HL-60/S4 (cell line): ENCODE results near the gene USP10.
"Not testable (repeated sequence)": the region's sequence is repeated elsewhere in the genome, so short reads cannot be mapped to it uniquely, and the experiment has no call there.

Experiments used
- in situ Hi-C: fragments of 300-500 bp; cut with MboI; formaldehyde crosslinking; loops from 2 replicates; pipeline ENCODE4 v1.14.3; 2022; ENCODE audit warnings: low sequenced_read_pairs

USP10 gene

DNA sequence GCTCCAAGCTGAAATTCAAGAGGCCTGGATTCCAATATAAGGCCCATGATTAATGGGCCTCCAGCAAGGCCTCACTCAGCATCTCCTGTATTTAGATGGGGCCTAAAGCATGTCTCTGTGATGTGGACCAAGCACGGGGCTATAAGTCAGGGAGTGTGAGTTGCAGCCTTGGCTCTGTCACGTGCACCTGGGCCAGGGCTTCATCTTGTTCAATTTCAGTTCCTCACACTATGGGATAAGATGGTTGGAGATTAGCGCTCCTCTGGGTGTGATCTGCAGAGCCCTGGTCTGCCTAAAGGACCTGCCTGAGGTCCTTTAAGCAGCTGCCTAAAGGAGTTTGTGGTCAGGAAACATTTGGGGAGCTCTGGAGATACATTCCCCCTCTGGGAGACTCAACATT, 26.2 kb upstream of the USP10 start:
- in situ Hi-C loops, result no loop called here

GRCh38 chr16:84675423-84675822, 24.4 kb upstream of the USP10 start:
- in situ Hi-C loops, result no loop called here

GRCh38 chr16:84675884-84676283, 23.9 kb upstream of the USP10 start:
- in situ Hi-C loops, result no loop called here

- in situ Hi-C loops, result no loop called here
These were observed 22.6 kb upstream of the USP10 start for GRCh38 chr16:84677017-84677803.

- in situ Hi-C loops, result no loop called here
These were observed 22.0 kb upstream of the USP10 start for GRCh38 chr16:84677849-84678248.

DNA sequence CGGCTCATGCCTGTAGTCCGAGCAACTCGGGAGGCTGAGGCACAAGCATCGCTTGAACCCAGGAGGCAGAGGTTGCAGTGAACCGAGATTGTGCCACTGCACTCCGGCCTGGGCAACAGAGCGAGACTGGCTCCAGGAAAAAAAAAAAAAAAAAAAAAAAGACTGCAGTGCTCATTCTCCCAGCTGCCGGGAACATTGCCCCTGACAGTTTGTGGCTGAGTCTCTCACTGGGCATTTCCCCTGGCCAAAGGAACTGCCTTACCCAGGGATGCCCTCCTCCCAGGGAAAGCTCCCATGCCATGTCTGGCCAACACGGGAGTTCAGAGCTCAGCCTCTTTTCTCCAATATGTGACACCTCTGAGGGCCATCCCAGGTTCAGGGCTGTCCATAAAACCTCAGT, 21.3 kb upstream of the USP10 start:
- in situ Hi-C loops, result no loop called here

GRCh38 chr16:84680165-84680842, 19.5 kb upstream of the USP10 start:
- in situ Hi-C loops, result no loop called here

GRCh38 chr16:84680843-84681629, 18.8 kb upstream of the USP10 start:
- in situ Hi-C loops, result no loop called here

- in situ Hi-C loops, result no loop called here
These were observed 15.9 kb upstream of the USP10 start for GRCh38 chr16:84683691-84684591.

DNA sequence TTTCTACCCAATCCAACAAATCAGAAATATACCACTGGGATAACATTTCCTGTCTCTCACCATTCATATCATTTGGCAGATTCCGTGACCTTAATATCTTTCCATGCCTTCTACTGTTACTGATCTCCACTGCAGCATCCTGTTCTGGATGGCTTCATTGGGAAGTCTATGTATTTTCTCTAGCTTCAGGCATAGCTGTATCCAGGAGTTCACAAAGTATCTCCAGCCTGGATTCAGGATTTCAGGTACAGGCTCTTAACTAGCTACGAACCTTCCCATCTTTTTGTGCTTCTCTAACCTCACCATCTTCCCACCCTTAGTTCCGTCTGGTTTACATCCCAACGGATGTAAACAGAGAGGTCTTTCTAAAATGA, 15.2 kb upstream of the USP10 start:
- in situ Hi-C loops, result no loop called here

GRCh38 chr16:84685210-84685609, 14.6 kb upstream of the USP10 start:
- in situ Hi-C loops, result no loop called here

DNA sequence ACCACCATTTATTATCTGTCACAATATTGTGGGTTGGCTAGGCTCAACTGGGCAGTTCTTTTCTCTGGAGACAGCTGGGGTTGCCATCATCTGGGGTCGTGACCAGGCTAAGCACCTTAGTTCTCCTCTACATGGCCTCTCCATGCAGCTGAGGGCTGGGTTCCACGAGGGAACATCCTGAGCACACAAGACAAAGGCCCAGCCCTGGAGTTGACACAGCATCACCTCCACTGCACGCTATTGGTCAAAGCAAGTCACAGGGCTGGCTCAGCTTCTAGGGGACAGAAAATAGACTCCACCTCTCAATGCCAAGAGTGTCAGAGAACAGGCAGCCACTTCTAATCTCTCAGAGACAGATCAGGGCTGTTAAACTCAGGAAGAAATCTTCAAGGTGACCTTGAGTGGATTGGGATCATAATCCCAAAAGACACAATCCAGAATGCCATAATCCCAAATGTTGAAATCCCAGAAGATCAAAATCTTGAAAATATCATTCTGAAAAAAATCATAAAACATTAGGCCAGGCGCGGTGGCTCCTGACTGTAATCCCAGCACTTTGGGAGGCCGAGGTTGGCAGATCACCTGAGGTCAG, 13.0 kb upstream of the USP10 start:
- in situ Hi-C loops, result no loop called here

- in situ Hi-C loops, result no loop called here
These were observed 12.1 kb upstream of the USP10 start for GRCh38 chr16:84687715-84688114.

DNA sequence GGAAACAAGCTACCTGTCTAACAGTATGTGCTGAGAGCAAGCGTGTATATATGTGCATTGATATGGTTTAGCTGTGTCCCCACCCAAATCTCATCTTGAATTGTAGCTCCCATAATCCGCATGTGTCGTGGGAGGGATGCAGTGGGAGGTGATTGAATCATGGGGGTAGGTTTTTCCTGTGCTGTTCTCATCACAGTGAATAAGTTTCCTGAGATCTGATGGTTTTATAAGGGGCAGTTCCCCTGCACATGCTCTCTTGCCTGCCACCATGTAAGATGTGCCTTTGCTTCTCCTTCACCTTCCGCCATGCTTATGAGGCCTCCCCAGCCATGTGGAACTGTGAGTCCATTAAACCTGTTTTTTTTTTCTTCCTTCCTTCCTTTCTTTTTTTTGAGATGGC, 11.6 kb upstream of the USP10 start:
- in situ Hi-C loops, result not testable (repeated sequence)

GRCh38 chr16:84689111-84689510, 10.7 kb upstream of the USP10 start:
- in situ Hi-C loops, result no loop called here

GRCh38 chr16:84690088-84690819, 9.5 kb upstream of the USP10 start:
- in situ Hi-C loops, result no loop called here

DNA sequence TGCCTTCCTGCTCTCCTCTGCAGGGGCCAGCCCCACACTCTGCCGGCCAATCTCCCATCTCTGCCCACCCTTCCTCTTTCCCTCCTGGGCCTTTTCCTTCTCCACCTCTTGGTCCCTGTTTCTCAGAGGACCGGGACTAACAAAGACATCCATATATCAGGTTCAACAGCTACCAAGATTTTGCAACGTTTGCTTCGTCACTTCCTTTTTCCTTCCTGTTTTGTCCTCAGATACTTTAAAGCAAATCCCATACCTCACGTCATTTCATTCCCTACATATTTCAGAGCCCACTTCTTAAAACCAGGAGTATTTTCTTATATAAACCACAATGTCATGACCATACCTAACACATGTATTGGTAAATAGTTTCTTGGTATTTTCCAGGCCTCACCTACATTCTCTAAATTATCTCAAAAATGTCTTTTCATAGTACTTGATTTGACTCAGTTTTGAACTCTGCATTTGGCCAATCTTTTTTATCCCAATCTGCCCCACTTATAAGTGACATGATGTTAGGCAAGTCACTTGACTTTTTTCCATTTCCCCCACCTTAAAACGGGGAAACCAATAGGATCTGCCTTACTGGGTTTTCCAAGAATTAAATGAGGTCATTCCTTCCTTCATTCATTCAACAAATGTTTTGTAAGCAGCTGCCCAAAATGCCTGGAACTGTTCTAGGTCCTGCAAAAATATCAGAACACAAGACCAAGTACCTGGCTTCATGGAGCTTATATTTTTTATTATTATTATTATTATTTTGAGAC, 7.2 kb upstream of the USP10 start:
- in situ Hi-C loops, result no loop called here

GRCh38 chr16:84693869-84694268, 5.9 kb upstream of the USP10 start:
- in situ Hi-C loops, result not testable (repeated sequence)

GRCh38 chr16:84694980-84695379, 4.8 kb upstream of the USP10 start:
- in situ Hi-C loops, result no loop called here
